GM12891 (cell line): ENCODE data around the gene PROKR1.

Experiments used
- POLR2A ChIP-seq: IDR thresholded peaks from 2 replicates; pipeline ENCODE4 v1.6.1; 2011; ENCODE audit warnings: low read depth, low read length, control low read depth
- POLR2AphosphoS5 ChIP-seq: IDR thresholded peaks from 2 replicates; pipeline ENCODE4 v1.6.1; 2011; ENCODE audit warnings: low read depth, low read length, control low read depth
- TAF1 ChIP-seq: IDR thresholded peaks from 2 replicates; pipeline ENCODE4 v1.6.1; 2011; ENCODE audit warnings: low read depth, low read length, control low read depth

DNA sequence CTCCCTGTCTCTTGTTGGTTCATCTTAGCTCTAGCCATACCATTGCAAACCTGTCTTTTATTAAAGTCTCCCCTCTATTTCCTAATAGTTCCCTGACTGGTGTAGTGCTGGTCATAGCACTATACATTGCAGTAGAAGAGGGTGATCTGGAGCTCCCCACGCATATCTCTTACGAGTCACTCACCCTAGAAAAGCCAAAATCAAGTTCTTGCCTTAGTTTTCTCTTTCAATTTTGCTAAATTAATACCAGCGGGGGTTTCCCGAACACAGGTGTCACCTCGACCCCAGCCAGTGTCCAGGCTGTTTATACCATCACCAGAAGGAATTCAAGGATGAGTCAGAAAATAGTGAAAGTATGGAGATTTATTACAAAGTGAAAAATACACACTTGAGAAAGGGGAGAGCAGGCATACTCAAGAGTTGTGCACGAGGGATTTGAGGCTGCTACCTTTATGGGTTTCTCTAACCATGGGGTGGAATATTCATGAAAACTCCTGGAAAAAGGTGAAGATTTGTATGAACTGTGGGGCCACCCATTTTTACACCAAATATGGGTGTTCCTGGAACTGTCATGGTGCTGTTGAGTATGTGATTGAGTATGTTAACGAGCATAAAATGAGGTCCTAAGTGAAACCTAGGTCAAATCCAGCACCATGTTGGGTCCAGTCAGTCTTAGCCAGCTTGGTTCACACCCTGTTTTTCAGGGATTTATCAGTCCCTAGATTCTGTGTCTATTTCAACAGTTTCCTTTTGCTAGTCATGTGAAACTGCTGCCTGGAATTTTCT is 20.2 kb downstream of the PROKR1 start:
- TF ChIP-seq POLR2AphosphoS5 (no peak), TAF1 (no peak), POLR2A (no peak)
